GM21447 (cell line): ENCODE measurements around the gene CTNNA1.

Experiments used
- ATAC-seq: cut with Tn5 transposase; IDR thresholded peaks from one replicate; pipeline ENCODE4 v1.9.1; 2021; ENCODE audit not compliant: unreplicated experiment

The CTNNA1 gene

GRCh38 chr5:138962614-138963370 is 209.6 kb downstream of the CTNNA1 start:
- no peak for ATAC-seq

- no peak for ATAC-seq
These were observed 210.6 kb downstream of the CTNNA1 start for GRCh38 chr5:138963763-138964371.

- no peak for ATAC-seq
These were observed 211.5 kb downstream of the CTNNA1 start for GRCh38 chr5:138964647-138965201.

GRCh38 chr5:138965626-138966025 is 212.4 kb downstream of the CTNNA1 start:
- ATAC-seq: no peak

- no peak for ATAC-seq
These were observed 213.2 kb downstream of the CTNNA1 start for GRCh38 chr5:138966236-138966985.

DNA sequence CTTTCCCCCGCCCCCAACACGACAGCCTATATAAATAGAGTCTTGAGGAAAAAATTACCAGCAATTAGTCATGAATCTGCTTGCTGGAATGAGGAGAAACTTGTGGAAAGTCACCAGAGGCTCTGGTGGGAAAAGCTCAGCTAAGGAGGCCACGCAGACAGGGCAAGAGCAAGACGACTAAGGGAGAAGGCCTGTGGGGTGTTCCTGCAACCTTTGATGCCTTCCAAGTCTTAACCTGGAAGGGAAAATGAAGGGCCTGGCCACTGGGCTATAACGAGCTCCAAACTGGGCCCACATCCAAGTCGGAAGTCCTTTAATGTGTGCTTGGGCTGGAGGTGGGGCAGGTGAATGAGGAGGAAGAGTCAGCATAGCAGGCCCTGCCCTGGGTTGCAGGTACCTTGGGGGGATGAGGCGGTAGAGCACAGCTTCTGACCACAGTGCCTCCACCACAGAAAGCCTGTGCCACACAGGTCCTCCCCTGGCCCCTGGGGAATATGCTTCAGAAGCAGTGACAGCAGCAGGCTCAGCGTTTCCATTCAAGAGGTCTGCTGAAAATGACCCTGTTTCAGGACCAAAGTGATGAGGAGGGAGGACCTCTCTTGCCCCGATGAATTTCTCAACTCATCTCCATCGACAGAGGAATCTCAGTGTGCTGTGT is 214.7 kb downstream of the CTNNA1 start:
- no peak for ATAC-seq

DNA sequence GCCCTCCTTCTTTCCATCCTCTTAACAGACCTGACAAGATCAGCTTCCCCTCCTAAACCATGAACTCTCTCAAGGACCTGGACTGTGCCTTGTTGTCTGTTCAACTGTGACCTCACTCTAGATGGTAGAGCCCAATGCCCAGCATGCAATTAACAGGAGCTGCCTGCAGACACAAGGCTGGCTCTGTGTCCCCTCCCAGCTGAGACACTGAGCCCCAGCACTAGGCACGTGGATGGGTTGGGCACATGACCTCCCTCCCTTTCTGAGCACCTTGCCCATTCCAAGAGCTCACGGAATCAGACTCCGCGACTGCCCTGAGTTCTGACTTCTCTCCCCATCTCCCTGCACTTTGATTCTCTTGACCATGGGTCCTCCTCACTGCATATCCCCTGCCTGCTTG is 215.4 kb downstream of the CTNNA1 start:
- ATAC-seq: no peak

DNA sequence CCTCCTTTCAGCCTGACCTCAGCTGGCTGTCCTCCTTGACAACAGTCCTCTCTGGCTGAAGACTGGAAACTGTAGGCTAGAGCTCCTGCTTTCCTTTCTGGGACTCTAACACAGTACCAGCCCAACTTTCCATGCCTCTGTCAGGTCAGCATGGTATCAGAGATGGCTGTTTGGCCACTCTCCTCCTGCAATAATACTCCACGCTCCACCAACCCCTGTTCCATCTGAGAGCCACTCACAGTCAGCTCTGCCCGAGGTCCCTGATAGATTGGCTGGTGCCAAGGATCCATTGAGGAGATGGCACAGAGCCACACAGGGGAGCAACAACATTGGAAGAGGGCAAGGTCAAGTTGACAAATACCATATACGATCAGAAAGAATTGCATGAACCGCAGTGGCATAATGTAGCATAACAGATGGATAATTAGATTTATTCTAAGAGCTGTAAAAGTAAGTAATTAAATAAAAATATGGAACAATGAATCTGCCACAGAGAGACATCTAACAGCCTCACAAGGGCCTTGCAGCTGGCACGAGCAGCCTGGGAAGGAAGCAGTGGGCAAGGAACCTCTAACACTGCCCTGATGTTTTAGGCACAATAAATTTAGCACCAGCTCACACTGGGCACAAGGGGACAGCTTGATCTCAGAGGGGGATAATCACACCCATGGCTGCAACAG is 216.2 kb downstream of the CTNNA1 start:
- no peak for ATAC-seq

DNA sequence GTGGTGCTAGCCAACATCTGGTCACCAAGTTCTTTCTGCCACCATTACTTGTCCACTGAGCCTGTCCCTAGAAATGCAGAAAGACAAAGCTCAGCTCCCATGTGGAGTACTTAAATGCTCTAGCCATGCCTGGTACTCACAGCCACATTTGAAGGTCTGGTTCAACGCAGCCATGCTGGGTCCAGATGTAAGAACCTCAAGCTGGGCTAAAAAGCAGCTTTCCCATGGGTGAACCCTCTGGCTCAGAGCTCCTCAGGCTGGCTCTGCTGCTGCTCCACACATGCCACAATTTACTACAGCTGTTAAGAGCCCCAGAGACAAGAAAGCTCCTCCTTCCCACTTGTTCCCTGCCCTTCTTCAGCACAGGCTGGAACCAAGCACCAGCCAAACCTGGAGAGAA is 219.0 kb downstream of the CTNNA1 start:
- ATAC-seq: no peak

- ATAC-seq: no peak
These were observed 219.6 kb downstream of the CTNNA1 start for GRCh38 chr5:138972836-138973235.

GRCh38 chr5:138974227-138975063 is 221.2 kb downstream of the CTNNA1 start:
- no peak for ATAC-seq

- no peak for ATAC-seq
These were observed 222.0 kb downstream of the CTNNA1 start for GRCh38 chr5:138975098-138975847.

GRCh38 chr5:138978080-138978479 is 224.9 kb downstream of the CTNNA1 start:
- no peak for ATAC-seq

DNA sequence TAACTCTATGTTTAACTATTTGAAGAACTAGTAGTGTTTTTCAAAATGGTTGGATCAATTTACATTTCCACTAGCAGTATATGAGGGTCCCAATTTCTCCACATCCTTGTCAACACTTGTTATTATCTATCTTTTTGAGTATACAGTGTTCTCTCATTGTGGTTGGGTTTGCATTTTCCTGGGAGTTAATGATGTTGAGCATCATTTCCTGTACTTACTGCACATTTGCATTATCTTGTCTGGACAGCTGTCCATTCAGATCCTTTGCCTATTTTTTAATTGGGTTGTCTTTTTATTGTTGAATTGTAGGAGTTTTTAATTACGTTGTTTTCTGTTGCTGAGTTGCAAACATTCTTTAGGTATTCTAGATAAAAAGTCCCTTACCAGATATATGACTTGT is 225.4 kb downstream of the CTNNA1 start:
- no peak for ATAC-seq

- no peak for ATAC-seq
These were observed 226.6 kb downstream of the CTNNA1 start for GRCh38 chr5:138979684-138980280.

DNA sequence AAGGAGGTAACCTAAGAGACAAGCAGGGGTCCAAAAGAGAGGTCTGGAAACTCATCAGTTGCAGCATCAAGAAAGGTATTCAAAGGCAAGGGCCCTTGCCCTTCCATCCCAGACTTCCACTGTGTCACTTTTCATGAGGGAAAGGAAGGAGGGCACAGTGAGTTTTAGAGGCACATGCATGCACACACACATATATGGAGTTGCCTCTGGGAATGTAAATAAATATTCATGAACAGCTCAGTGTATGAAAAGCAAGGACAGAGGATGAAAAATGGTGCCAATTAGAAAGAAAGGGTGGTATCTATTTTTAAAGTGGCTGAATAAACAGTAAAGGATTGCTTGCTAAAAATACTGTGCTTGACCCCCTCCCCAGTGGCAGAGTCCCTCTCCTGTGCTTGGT is 227.2 kb downstream of the CTNNA1 start:
- no peak for ATAC-seq

GRCh38 chr5:138981131-138981530 is 227.9 kb downstream of the CTNNA1 start:
- ATAC-seq: no peak

- ATAC-seq: no peak
These were observed 228.4 kb downstream of the CTNNA1 start for GRCh38 chr5:138981586-138981985.

DNA sequence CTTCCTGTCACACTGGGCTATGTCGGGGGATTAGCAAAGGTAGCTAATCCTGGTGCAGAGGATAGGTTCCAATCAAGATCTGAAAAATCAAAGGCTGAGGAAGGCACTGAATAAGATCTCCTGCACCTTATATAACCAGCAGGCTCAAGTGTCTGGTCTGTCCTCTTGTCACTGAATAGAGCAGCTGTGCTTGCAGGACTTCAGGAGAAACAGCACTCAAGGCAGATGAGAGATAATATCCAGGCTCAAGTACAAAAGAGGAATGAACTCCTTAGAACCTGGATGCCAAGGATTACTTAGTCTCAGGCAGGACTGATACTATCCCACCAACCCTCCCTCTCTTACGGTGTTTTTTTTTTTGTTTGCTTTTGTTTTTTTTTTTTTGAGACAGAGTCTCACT is 230.8 kb downstream of the CTNNA1 start:
- ATAC-seq: no peak
